PC-3 (cell line): ENCODE results near the gene KCNG2.

Source experiments
- EZH2 ChIP-seq: fragments of 300-600 bp; sonication (generic); IDR thresholded peaks from one replicate; pipeline ENCODE4 v1.6.1; 2017; ENCODE audit warnings: antibody characterized with exemption, mild to moderate bottlenecking, low read length; ENCODE audit not compliant: unreplicated experiment
- EZH2phosphoT487 ChIP-seq: fragments of 300-600 bp; sonication (generic); IDR thresholded peaks from 2 replicates; pipeline ENCODE4 v1.6.1; 2018; ENCODE audit warnings: mild to moderate bottlenecking, antibody characterized with exemption, low read length, borderline replicate concordance
- TF ChIP-seq, protein P1 (sequence below): fragments of 300-600 bp; sonication (generic); conservative IDR thresholded peaks from 2 replicates; pipeline ENCODE4 v1.5.1; 2017; ENCODE audit warnings: antibody characterized with exemption, low read depth, mild to moderate bottlenecking, low read length

DNA sequence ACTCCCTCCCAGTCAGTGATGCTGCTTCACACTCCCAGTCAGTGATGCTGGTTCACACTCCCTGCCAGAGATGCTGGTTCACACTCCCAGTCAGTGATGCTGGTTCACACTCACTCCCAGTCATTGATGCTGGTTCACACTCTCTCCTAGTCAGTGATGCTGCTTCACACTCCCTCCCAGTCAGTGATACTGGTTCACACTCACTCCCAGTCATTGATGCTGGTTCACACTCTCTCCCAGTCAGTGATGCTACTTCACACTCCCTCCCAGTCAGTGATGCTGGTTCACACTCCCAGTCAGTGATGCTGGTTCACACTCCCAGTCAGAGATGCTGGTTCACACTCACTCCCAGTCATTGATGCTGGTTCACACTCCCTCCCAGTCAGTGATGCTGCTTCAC lies 34.3 kb upstream of the KCNG2 start:
- TF ChIP-seq EZH2 (no peak), EZH2phosphoT487 (no peak)
- TF ChIP-seq, protein P1, sequence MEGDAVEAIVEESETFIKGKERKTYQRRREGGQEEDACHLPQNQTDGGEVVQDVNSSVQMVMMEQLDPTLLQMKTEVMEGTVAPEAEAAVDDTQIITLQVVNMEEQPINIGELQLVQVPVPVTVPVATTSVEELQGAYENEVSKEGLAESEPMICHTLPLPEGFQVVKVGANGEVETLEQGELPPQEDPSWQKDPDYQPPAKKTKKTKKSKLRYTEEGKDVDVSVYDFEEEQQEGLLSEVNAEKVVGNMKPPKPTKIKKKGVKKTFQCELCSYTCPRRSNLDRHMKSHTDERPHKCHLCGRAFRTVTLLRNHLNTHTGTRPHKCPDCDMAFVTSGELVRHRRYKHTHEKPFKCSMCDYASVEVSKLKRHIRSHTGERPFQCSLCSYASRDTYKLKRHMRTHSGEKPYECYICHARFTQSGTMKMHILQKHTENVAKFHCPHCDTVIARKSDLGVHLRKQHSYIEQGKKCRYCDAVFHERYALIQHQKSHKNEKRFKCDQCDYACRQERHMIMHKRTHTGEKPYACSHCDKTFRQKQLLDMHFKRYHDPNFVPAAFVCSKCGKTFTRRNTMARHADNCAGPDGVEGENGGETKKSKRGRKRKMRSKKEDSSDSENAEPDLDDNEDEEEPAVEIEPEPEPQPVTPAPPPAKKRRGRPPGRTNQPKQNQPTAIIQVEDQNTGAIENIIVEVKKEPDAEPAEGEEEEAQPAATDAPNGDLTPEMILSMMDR, result no peak
